ENCODE results near the gene IL11. TPM values are rescaled to one million over a fixed set of nuclear protein-coding genes. Genes with fewer than 3 reads are reported as not detected.

Gene IL11
- total RNA-seq, 2 donors from 2014 or later, result 0.92 TPM; not detected in 1

DNA sequence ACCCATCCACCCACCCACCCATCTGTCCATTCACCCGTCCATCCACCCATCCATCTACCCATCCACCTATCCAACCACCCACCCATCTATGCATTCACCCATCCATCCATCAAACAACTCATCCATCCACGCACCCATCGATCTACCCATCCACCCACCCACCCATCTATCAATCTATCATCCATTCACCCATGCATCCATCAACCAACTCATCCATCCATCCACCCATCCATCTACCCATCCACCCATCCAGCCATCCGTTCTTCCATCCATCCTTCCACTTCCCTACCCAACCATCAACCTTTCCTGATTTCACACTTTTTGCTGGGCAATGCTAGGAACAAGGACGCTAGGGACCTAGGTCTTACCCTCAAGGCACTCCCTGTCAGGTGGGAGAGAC is 11.8 kb upstream of the IL11 start:
- ATAC-seq (ENCODE audit: insufficient number of reproducible peaks, low FRiP score, low read depth) (no peak), DNase-seq (ENCODE audit: low spot score) (no peak)
- Histone ChIP-seq H3K9me3 (no peaks in the 10 kb centered on the region), H3K4me1 (ENCODE audit: control insufficient read depth in 1 of 2, low read depth in 2 of 2) (peaks cover 18 to 24% of the 10 kb centered on the region in 2 donors), H3K36me3 (no peaks in the 10 kb centered on the region), H3K4me3 (no peak overlapping the region), H3K27me3 (replicated peaks; ENCODE audit: insufficient read depth) (no peaks in the 10 kb centered on the region), H3K27ac (no peak overlapping the region)
- no peak for TF ChIP-seq CTCF (IDR thresholded peaks at IDR 0.05)

- no peak for ATAC-seq (ENCODE audit: insufficient number of reproducible peaks, low FRiP score, low read depth)
- DNase-seq (ENCODE audit: low spot score), result no peak
- Histone ChIP-seq H3K9me3 (no peaks in the 10 kb centered on the region), H3K27ac (no peak overlapping the region), H3K27me3 (replicated peaks; ENCODE audit: insufficient read depth) (peaks cover 8% of the 10 kb centered on the region), H3K4me1 (ENCODE audit: control insufficient read depth in 1 of 2, low read depth in 2 of 2) (peaks cover 4 to 5% of the 10 kb centered on the region in 2 donors), H3K36me3 (no peaks in the 10 kb centered on the region), H3K4me3 (no peak overlapping the region)
- no peak for TF ChIP-seq CTCF (IDR thresholded peaks at IDR 0.05)
Measured at GRCh38 chr19:55379174-55379573, 8.9 kb upstream of the IL11 start.

DNA sequence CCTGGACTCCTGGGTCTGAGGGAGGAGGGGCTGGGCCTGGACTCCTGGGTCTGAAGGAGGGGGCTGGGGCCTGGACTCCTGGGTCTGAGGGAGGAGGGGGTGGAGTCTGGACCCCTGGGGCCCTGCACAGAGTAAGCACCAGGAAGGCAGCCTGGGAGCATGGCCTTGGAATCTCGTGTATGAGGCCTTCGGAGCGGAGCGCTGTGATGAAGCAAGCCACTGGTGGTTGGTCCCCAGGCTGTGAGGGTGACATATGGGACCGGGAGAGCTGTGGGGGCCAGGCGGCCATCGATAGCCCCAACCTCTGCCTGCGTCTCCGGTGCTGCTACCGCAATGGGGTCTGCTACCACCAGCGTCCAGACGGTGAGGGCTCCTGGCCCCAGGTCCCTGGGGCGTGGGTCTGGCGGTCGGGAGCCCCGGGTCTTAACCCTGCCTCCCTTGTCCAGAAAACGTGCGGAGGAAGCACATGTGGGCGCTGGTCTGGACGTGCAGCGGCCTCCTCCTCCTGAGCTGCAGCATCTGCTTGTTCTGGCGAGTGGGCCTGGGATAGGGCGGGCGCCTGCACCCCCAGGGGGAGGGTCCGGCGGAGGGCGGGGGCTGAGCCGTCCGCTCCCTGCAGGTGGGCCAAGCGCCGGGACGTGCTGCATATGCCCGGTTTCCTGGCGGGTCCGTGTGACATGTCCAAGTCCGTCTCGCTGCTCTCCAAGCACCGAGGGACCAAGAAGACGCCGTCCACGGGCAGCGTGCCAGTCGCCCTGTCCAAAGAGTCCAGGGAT is 7.3 kb upstream of the IL11 start:
- Histone ChIP-seq H3K27me3 (replicated peaks; ENCODE audit: insufficient read depth) (peaks cover 8% of the 10 kb centered on the region), H3K4me3 (no peak overlapping the region), H3K4me1 (ENCODE audit: control insufficient read depth in 1 of 2, low read depth in 2 of 2) (no peaks in the 10 kb centered on the region), H3K9me3 (no peaks in the 10 kb centered on the region), H3K36me3 (no peaks in the 10 kb centered on the region), H3K27ac (no peak overlapping the region)
- ATAC-seq (ENCODE audit: insufficient number of reproducible peaks, low FRiP score, low read depth) (no peak), DNase-seq (ENCODE audit: low spot score) (no peak)
- no peak for TF ChIP-seq CTCF (IDR thresholded peaks at IDR 0.05)

GRCh38 chr19:55376241-55376933 is 6.1 kb upstream of the IL11 start, which contains the start of gene TMEM190:
TSS of gene TMEM190 (plus strand) at chr19:55376826. CDS start at chr19:55376854, 28 bp downstream.
- no peak for ATAC-seq (ENCODE audit: insufficient number of reproducible peaks, low FRiP score, low read depth)
- no peak for TF ChIP-seq CTCF (IDR thresholded peaks at IDR 0.05)
- peaks cover 8% of the 10 kb centered on the region for H3K27me3 ChIP-seq (replicated peaks; ENCODE audit: insufficient read depth)
- H3K4me1 ChIP-seq (ENCODE audit: control insufficient read depth in 1 of 2, low read depth in 2 of 2), result no peaks in the 10 kb centered on the region
- no peak for DNase-seq (ENCODE audit: low spot score)
- no peaks in the 10 kb centered on the region for H3K36me3 ChIP-seq
- no peak within 1 kb of the TSS for H3K27ac ChIP-seq
- H3K4me3 ChIP-seq, result no peak within 1 kb of the TSS
- H3K9me3 ChIP-seq, result no peaks in the 10 kb centered on the region

GRCh38 chr19:55373993-55374757 is 3.9 kb upstream of the IL11 start:
- H3K36me3 ChIP-seq, result no peaks in the 10 kb centered on the region
- H3K27me3 ChIP-seq (replicated peaks; ENCODE audit: insufficient read depth), result peaks cover 14% of the 10 kb centered on the region
- H3K9me3 ChIP-seq, result no peaks in the 10 kb centered on the region
- no peak overlapping the region for H3K4me3 ChIP-seq
- H3K27ac ChIP-seq, result no peak overlapping the region
- peaks cover 0 to 6% of the 10 kb centered on the region in 2 donors for H3K4me1 ChIP-seq (ENCODE audit: control insufficient read depth in 1 of 2, low read depth in 2 of 2)
- DNase-seq (ENCODE audit: low spot score), result no peak
- TF ChIP-seq CTCF (IDR thresholded peaks at IDR 0.05), result no peak
- no peak for ATAC-seq (ENCODE audit: insufficient number of reproducible peaks, low FRiP score, low read depth)

All from thoracic aorta (tissue), 2 donors.